Cardiac septum (tissue), 1 donor: Measurements from ENCODE around the gene SPDYE17. TPM values are rescaled to one million over a fixed set of nuclear protein-coding genes. Genes with fewer than 3 reads are reported as not detected.
A peak's percentile ranks its signal among the peaks of the same experiment; 100 is the strongest.
"Not testable (repeated sequence)": the region's sequence is repeated elsewhere in the genome, so short reads cannot be mapped to it uniquely, and the experiment has no call there.

ENCODE experiments used
- DNase-seq: peaks from one replicate; pipeline ENCODE4 v3.0.0-alpha.2; 2020; ENCODE audit warnings: low spot score
- intact Hi-C: fragments of 100-400 bp; cut with DNase I; formaldehyde crosslinking; loops from one replicate; pipeline ENCODE4 v1.14.0; 2022
- long read RNA-seq: library from polyadenylated mRNA; unstranded; transcript quantifications from one replicate; pipeline ENCODE4 v2.0.0, GENCODE V29; 2021
- total RNA-seq: library from RNA; stranded (reverse); fragmentation: NEBNext Ultra II Directional; extraction: Animal tissue kit (Norgen Biotek cat#: 25700); gene quantifications from one replicate; pipeline ENCODE4 v1.2.1, GENCODE V29; 2021
- donor health status: DM: no; HTN: no; CAD: no.

Gene SPDYE17, protein sequence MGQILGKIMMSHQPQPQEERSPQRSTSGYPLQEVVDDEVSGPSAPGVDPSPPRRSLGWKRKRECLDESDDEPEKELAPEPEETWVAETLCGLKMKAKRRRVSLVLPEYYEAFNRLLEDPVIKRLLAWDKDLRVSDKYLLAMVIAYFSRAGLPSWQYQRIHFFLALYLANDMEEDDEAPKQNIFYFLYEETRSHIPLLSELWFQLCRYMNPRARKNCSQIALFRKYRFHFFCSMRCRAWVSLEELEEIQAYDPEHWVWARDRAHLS
- not detected for total RNA-seq
- long read RNA-seq, partial matches to known transcripts: 0 of 1 reads
- long read RNA-seq, other reads (novel, unspliced or antisense): 1 of 1 reads

DNA sequence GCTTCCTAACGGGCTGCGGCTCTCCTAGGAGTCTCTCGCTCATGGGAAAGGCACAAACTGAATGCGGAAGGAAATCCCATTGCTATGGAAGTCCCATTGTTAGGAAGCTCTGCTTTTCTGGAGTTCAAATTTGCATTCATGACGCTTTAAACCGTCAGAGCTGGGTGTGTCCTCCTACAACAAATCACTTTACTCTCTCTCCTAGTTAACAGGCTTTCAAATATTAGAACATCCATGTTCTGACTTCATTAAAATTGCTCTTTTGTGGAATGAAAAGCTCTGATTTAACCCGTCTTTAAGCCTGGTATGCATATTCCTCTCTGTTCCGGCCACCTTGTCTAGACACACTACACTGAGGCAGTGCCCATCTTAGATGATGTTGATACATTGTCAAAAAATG, at the start of gene SPDYE17:
Gene SPDYE17, minus strand, starts transcription at position 101 of the 400 bp plus-strand sequence. CDS start 1,791 bp downstream, outside the sequence.
- DNase-seq, intact Hi-C loops: not testable (repeated sequence)

GRCh38 chr7:77080236-77080635, 48.1 kb upstream of the SPDYE17 start:
- DNase-seq, intact Hi-C loops: not testable (repeated sequence)

- intact Hi-C loops, DNase-seq: not testable (repeated sequence)
Measured at GRCh38 chr7:77079624-77080023, 47.5 kb upstream of the SPDYE17 start.

DNA sequence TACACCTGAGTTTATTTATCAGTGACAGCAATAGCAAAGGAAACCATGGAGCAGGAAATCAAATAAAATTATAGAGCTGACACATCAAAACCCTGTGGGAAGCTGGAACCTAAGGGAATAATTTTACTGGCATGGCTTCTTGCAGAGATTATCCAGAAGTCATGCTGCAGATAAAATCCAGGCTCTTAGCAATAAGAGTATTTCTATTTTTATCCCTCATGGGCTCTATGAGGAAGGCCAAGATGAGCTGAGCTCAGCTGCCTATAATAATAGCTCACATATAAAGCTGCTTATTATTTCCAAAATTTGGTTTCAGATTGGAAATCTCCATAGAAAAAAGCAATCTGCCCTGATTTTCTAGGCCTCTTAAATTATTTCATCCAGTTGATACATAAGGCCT, 47.0 kb upstream of the SPDYE17 start:
- DNase-seq, intact Hi-C loops: not testable (repeated sequence)

DNA sequence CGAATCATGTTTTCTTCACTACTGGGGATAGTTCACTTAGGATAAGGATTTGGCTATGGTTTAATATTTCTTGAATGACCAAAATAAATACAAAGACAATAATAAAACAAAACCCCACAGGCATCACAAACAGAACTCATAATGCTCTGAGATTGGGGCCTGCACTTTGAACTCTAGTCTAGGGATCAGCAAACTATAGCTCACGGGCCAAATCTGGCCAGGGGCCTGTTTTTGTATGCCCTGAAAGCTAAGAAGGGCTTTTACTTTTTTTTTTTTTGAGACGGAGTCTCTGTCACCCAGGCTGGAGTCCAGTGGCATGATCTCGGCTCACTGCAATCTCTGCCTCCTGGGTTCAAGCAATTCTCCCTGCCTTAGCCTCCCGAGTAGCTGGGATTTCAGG, 44.9 kb upstream of the SPDYE17 start:
- DNase-seq, intact Hi-C loops: not testable (repeated sequence)

GRCh38 chr7:77074786-77075396, 42.7 kb upstream of the SPDYE17 start:
- DNase-seq, intact Hi-C loops: not testable (repeated sequence)

DNA sequence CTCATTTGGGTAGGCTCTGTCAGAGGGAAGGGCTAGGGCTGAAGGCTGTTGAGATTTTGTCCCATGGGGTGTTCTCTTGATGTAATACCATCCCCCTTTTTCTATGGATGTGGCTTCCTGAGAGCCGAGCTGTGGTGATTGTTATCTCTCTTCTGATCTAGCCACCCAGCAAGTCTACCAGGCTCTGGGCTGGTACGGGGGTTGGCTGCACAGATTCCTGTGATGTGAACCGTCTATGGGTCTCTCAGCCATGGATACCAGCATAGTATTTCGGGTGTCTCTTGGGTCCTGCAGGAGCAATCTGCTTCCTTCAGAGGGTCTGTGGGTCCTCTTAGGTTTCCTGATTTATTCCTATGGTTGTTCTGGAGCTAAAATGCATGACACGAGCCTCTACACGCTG, 38.9 kb upstream of the SPDYE17 start:
- DNase-seq, intact Hi-C loops: not testable (repeated sequence)

DNA sequence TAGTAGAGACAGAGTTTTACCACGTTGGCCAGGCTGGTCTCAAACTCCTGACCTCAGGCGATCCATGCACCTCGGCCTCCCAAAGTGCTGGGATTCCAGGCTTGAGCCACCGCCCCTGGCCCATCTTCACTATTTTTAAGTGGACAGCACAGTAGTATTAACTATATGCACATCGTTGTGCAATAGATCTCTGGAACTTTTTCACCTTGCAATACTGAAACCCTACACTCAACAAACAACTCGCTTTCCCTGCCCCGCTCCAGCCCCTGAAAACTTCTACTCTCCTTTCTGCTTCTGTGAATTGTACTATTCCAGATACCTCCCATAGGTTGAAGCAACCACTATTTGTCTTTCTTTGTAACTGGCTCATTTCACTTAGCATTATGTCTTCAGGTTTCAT, 33.7 kb upstream of the SPDYE17 start:
- intact Hi-C loops, DNase-seq: not testable (repeated sequence)

DNA sequence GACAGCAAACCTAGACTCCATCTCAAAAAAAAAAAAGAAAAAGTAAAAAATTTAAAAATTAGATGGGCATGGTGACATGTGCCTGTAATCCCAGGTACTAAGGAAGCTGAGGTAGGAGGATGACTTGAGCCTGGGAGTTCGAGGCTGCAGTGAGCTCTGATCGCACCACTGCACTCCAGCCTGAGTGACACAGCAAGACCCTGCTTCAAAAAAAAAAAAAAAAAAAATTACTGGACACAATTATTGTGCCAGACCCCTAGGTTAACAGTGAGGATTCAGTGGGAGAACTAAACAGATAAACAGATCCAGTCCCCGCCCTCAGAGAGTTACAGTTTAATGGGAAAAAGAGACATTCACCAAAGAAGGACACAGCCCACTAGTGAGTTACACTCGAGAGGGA, 31.6 kb upstream of the SPDYE17 start:
- intact Hi-C loops, DNase-seq: not testable (repeated sequence)

- intact Hi-C loops, DNase-seq: not testable (repeated sequence)
Measured at GRCh38 chr7:77062557-77062956, 30.4 kb upstream of the SPDYE17 start, which contains the start of gene SPDYE18. SPDYE18 (minus strand) TSS chr7:77062558; CDS start chr7:77060512, 2,046 bp downstream.

GRCh38 chr7:77026349-77026748, 5.8 kb downstream of the SPDYE17 start:
- DNase-seq, intact Hi-C loops: not testable (repeated sequence)

DNA sequence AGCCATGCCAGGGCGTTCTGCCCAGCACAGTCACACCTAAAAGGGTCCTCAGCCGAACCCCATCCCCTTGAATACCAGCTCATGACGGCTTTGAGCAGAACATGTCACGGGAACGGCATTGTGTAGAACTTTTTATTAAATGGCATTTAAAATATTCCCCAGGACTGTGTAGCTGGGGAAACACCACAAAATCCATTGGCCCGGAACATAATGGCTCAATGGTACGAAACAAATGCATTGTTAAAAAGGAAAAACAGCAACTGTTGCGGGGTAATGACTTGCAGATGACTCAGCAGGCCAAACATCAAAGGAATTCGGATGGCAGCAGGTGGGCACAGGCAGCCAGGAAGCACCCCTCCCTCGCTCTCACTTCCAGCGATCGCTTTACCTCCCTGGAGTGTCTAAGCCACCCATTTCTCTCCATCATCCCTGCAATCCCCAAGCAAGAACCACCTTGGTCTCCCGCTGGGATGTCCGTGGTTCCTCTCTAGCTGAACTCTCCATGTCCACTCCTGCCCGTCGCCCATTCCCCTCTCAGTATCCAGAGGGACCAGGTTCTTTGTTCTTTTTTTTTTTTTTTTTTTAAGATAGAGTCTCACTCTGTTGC, 22.0 kb downstream of the SPDYE17 start:
- intact Hi-C loops, DNase-seq: not testable (repeated sequence)

- intact Hi-C loops, DNase-seq: not testable (repeated sequence)
Measured at GRCh38 chr7:77008000-77008399, 24.2 kb downstream of the SPDYE17 start.

- DNase-seq, intact Hi-C loops: not testable (repeated sequence)
Measured at GRCh38 chr7:77006127-77007110, 25.7 kb downstream of the SPDYE17 start.

DNA sequence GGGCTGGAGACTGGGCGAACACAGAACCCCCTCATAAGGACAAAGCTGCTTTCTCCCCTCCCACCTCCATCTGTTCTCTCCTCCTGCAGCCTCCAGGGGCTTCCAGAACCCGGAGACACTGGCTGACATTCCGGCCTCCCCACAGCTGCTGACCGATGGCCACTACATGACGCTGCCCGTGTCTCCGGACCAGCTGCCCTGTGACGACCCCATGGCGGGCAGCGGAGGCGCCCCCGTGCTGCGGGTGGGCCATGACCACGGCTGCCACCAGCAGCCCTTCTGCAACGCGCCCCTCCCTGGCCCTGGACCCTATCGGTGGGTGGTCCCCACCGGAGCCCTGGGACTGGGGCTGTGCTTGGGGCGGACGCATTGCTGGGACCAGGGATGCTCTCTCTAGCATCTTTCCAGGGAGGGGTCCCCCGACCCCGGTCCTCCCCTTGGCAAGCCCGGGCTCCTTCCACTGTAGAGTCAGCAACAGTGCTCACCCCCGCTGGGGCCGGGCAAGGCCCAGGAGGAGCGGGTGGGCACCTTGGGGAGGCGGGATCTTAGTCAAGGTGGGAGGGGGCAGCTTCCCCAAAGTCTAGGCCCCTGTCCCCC, 26.6 kb downstream of the SPDYE17 start:
- intact Hi-C loops, DNase-seq: not testable (repeated sequence)

DNA sequence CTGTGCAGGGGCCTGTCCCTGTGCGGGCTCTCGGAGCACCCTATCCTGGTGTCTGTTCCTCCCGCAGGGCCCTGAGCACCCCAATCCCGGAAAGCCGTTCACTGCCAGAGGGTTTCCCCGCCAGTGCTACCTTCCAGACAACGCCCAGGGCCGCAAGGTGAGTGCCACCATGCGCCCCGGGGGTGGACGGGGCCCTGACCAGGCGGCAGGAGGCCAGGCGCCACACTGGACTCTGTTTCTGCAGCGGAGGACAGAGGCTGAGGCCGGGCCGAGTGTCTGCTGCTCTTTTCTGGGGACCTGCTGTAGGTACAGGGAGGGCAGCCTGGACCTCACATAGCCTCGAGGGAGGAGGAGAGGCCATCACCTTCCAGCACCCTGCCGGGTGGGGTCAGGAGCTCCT, 28.0 kb downstream of the SPDYE17 start:
- not testable (repeated sequence) for DNase-seq

GRCh38 chr7:77003241-77003640, 28.9 kb downstream of the SPDYE17 start:
- DNase-seq, intact Hi-C loops: not testable (repeated sequence)

More for the DNA sequence above, 28.0 kb downstream of the SPDYE17 start:
- intact Hi-C loops: not testable (repeated sequence)

- peak; percentile 22 for DNase-seq
- intact Hi-C loops: not testable (repeated sequence)
Measured at GRCh38 chr7:77002678-77003233, 29.4 kb downstream of the SPDYE17 start.
